WERI-Rb-1 (cell line): ENCODE results near the gene CYB561D2.

Experiments
- DNase-seq: peaks from one replicate; pipeline ENCODE4 v3.0.0-alpha.2; 2020
- H3K27ac ChIP-seq: fragments of 250-450 bp; sonication (Bioruptor Pico); 2 replicates; pipeline ENCODE4 v1.5.1; 2020; ENCODE audit warnings: mild to moderate bottlenecking, moderate library complexity
- H3K27me3 ChIP-seq: fragments of 250-450 bp; sonication (Bioruptor Pico); 2 replicates; pipeline ENCODE4 v1.5.1; 2021; ENCODE audit warnings: mild to moderate bottlenecking, low read depth, moderate library complexity; ENCODE audit not compliant: insufficient read depth, severe bottlenecking
- H3K36me3 ChIP-seq: fragments of 250-450 bp; sonication (Bioruptor Pico); 2 replicates; pipeline ENCODE4 v1.5.1; 2020; ENCODE audit warnings: mild to moderate bottlenecking, moderate library complexity
- H3K4me3 ChIP-seq: 2 replicates; pipeline ENCODE4 v1.5.1; 2011; ENCODE audit warnings: low read depth, mild to moderate bottlenecking, control low read depth, low read length
- H3K9me3 ChIP-seq: fragments of 250-450 bp; sonication (Bioruptor Pico); 2 replicates; pipeline ENCODE4 v1.5.1; 2021; ENCODE audit warnings: mild to moderate bottlenecking, moderate library complexity; ENCODE audit not compliant: severe bottlenecking
- CTCF ChIP-seq: IDR thresholded peaks from 2 replicates; pipeline ENCODE4 v1.5.1; 2011; ENCODE audit warnings: low read depth, mild to moderate bottlenecking, control low read depth, inconsistent platforms, low read length

CYB561D2 gene

GRCh38 chr3:50314342-50314741 is 36.3 kb upstream of the CYB561D2 start:
- H3K27me3 ChIP-seq, result no peaks in the 10 kb centered on the region
- H3K27ac ChIP-seq, result no peak overlapping the region; the same call in 1 of the 2 replicates
- H3K9me3 ChIP-seq, result no peaks in the 10 kb centered on the region
- no peak overlapping the region for H3K4me3 ChIP-seq
- H3K36me3 ChIP-seq, result peaks cover 29% of the 10 kb centered on the region
- TF ChIP-seq CTCF, result no peak
- DNase-seq, result no peak

GRCh38 chr3:50314816-50315215 is 35.8 kb upstream of the CYB561D2 start:
- no peaks in the 10 kb centered on the region for H3K27me3 ChIP-seq
- peaks cover 34% of the 10 kb centered on the region for H3K36me3 ChIP-seq
- no peak for TF ChIP-seq CTCF
- no peak for DNase-seq
- no peaks in the 10 kb centered on the region for H3K9me3 ChIP-seq
- no peak overlapping the region for H3K4me3 ChIP-seq
- no peak overlapping the region for H3K27ac ChIP-seq

GRCh38 chr3:50316657-50317242 is 33.9 kb upstream of the CYB561D2 start:
- Histone ChIP-seq H3K9me3 (no peaks in the 10 kb centered on the region), H3K36me3 (peaks cover 37% of the 10 kb centered on the region), H3K27ac (no peak overlapping the region), H3K4me3 (no peak overlapping the region), H3K27me3 (no peaks in the 10 kb centered on the region)
- no peak for TF ChIP-seq CTCF
- no peak for DNase-seq

GRCh38 chr3:50317300-50317699 is 33.4 kb upstream of the CYB561D2 start:
- Histone ChIP-seq H3K27me3 (no peaks in the 10 kb centered on the region), H3K27ac (no peak overlapping the region), H3K9me3 (no peaks in the 10 kb centered on the region), H3K36me3 (peaks cover 37% of the 10 kb centered on the region), H3K4me3 (no peak overlapping the region)
- TF ChIP-seq CTCF, result no peak
- DNase-seq, result no peak

GRCh38 chr3:50318163-50318562 is 32.5 kb upstream of the CYB561D2 start:
- H3K27me3 ChIP-seq, result no peaks in the 10 kb centered on the region
- peaks cover 37% of the 10 kb centered on the region for H3K36me3 ChIP-seq
- no peak for DNase-seq
- no peak for TF ChIP-seq CTCF
- H3K4me3 ChIP-seq, result no peak overlapping the region
- H3K27ac ChIP-seq, result no peak overlapping the region
- H3K9me3 ChIP-seq, result no peaks in the 10 kb centered on the region

GRCh38 chr3:50318615-50319014 is 32.0 kb upstream of the CYB561D2 start:
- Histone ChIP-seq H3K9me3 (no peaks in the 10 kb centered on the region), H3K36me3 (peaks cover 40% of the 10 kb centered on the region), H3K27ac (no peak overlapping the region), H3K4me3 (no peak overlapping the region), H3K27me3 (no peaks in the 10 kb centered on the region)
- TF ChIP-seq CTCF, result no peak
- DNase-seq, result no peak
